ENCODE measurements around the gene PAX3. TPM values are rescaled to one million over a fixed set of nuclear protein-coding genes. Genes with fewer than 3 reads are reported as not detected.

Gene PAX3
- total and polyA plus RNA-seq, 2 of the 13 experiments (the other 11 are each of a cell fraction or from before 2014, with no cell fraction given) = 0.07 TPM; not detected in 1

- DNase-seq (ENCODE audit: low spot score) (no peak), ATAC-seq (no peak), FAIRE-seq (no peak)
- in situ Hi-C loops (cut with HindIII; ENCODE audit: extremely low pct_ligation_motif_present, low pct_unique_long_range_greater_than_20kb) (no loop called here), intact Hi-C loops (cut with micrococcal nuclease; ENCODE audit: unreplicated experiment) (no loop called here)
- no peak overlapping the region for H2AFZ ChIP-seq (ENCODE audit: low read length)
- TF ChIP-seq ZBED4 (CRISPR knock-in tag; IDR thresholded peaks at IDR 0.05; ENCODE audit: borderline replicate concordance) (no peak), RFX5 (IDR thresholded peaks at IDR 0.05; ENCODE audit: low read depth, low read length) (no peak), RFXANK (CRISPR knock-in tag; IDR thresholded peaks at IDR 0.05) (no peak), ZNF136 (CRISPR knock-in tag; IDR thresholded peaks at IDR 0.05; ENCODE audit: low read depth) (no peak)
- TF ChIP-seq, protein P1, sequence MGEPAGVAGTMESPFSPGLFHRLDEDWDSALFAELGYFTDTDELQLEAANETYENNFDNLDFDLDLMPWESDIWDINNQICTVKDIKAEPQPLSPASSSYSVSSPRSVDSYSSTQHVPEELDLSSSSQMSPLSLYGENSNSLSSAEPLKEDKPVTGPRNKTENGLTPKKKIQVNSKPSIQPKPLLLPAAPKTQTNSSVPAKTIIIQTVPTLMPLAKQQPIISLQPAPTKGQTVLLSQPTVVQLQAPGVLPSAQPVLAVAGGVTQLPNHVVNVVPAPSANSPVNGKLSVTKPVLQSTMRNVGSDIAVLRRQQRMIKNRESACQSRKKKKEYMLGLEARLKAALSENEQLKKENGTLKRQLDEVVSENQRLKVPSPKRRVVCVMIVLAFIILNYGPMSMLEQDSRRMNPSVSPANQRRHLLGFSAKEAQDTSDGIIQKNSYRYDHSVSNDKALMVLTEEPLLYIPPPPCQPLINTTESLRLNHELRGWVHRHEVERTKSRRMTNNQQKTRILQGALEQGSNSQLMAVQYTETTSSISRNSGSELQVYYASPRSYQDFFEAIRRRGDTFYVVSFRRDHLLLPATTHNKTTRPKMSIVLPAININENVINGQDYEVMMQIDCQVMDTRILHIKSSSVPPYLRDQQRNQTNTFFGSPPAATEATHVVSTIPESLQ (CRISPR knock-in tag; conservative IDR thresholded peaks at IDR 0.05) = no peak
- TF ChIP-seq, protein P2, sequence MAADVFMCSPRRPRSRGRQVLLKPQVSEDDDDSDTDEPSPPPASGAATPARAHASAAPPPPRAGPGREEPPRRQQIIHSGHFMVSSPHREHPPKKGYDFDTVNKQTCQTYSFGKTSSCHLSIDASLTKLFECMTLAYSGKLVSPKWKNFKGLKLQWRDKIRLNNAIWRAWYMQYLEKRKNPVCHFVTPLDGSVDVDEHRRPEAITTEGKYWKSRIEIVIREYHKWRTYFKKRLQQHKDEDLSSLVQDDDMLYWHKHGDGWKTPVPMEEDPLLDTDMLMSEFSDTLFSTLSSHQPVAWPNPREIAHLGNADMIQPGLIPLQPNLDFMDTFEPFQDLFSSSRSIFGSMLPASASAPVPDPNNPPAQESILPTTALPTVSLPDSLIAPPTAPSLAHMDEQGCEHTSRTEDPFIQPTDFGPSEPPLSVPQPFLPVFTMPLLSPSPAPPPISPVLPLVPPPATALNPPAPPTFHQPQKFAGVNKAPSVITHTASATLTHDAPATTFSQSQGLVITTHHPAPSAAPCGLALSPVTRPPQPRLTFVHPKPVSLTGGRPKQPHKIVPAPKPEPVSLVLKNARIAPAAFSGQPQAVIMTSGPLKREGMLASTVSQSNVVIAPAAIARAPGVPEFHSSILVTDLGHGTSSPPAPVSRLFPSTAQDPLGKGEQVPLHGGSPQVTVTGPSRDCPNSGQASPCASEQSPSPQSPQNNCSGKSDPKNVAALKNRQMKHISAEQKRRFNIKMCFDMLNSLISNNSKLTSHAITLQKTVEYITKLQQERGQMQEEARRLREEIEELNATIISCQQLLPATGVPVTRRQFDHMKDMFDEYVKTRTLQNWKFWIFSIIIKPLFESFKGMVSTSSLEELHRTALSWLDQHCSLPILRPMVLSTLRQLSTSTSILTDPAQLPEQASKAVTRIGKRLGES (CRISPR knock-in tag; IDR thresholded peaks at IDR 0.05; ENCODE audit: borderline replicate concordance) = no peak
- CTCF ChIA-PET (ENCODE audit: low intra/inter-chr PET ratio, low total read pairs) = no interaction called here
- H3K9me3 ChIP-seq (ENCODE audit: low read length) = no peaks in the 10 kb centered on the region
- H3K4me3 ChIP-seq (replicated peaks in 1 of 3; ENCODE audit: insufficient read depth in 1 of 3, low read depth in 2 of 3, low read length in 3 of 3) = no peak overlapping the region
- H3K27ac ChIP-seq (ENCODE audit: extremely low read length, insufficient read depth, low read length) = no peak overlapping the region
- H3K36me3 ChIP-seq (replicated peaks in 1 of 2; ENCODE audit: control insufficient read depth in 1 of 2, insufficient read depth in 2 of 2, low read length in 2 of 2) = no peaks in the 10 kb centered on the region
- no peaks in the 10 kb centered on the region for H3K79me2 ChIP-seq (ENCODE audit: insufficient read depth, low read length)
- POLR2A ChIA-PET = no interaction called here
- H4K20me1 ChIP-seq (ENCODE audit: insufficient read depth, low read length) = no peaks in the 10 kb centered on the region
- H3K4me2 ChIP-seq (ENCODE audit: low read depth, low read length) = no peak overlapping the region
- under 1% methylated on average over 5 of the region's 5 CpGs for WGBS (ENCODE audit: low lambda C conversion rate)
- H3K27me3 ChIP-seq (ENCODE audit: control insufficient read depth in 1 of 2, insufficient read depth in 2 of 2, low read length in 2 of 2) = no peaks in the 10 kb centered on the region; a peak in 1 of 5 replicates
- no peak overlapping the region for H3K9ac ChIP-seq (ENCODE audit: insufficient read depth, low read depth, low read length)
- H3K4me1 ChIP-seq (ENCODE audit: insufficient read depth, low read length) = no peaks in the 10 kb centered on the region
- BruUV-seq (replicated peaks) = no TSS peak
These were observed 85.7 kb downstream of the PAX3 start for GRCh38 chr2:222213049-222213448.
